Stimulated activated naive B cell treated with anti-CD40 and anti-IgM and Interleukin-4, amounts not matched to agents 10 μg/mL and 1 μg/mL and 100 μg/mL, for 72 hours (primary cell): Measurements from ENCODE around the gene RRP1B.
A peak's percentile ranks its signal among the peaks of the same experiment; 100 is the strongest.

Experiments used
- ATAC-seq, 2 donors: fragments of 150-1000 bp; cut with Tn5 transposase; replicated peaks; 2 replicates each; pipeline ENCODE4 v1.10.0; 2021; ENCODE audit warnings: moderate library complexity in 1 of 2
- DNase-seq: peaks from one replicate; pipeline ENCODE4 v3.0.0; 2021
- H3K27ac Mint-ChIP-seq: one replicate; pipeline ENCODE4 v1.8.0; 2022; ENCODE audit warnings: mild to moderate bottlenecking, mixed read lengths
- H3K27me3 Mint-ChIP-seq, 2 donors: one replicate each; pipeline ENCODE4 v1.8.0; 2022; ENCODE audit warnings: mixed read lengths in 2 of 2
- H3K36me3 Mint-ChIP-seq, 2 donors: one replicate each; pipeline ENCODE4 v1.8.0; 2022; ENCODE audit warnings: mixed read lengths in 2 of 2, mild to moderate bottlenecking in 1 of 2
- H3K4me1 Mint-ChIP-seq, 2 donors: one replicate each; pipeline ENCODE4 v1.8.0; 2022; ENCODE audit warnings: mixed read lengths in 2 of 2, mild to moderate bottlenecking in 1 of 2
- H3K4me3 Mint-ChIP-seq, 2 donors: one replicate each; pipeline ENCODE4 v1.8.0; 2022; ENCODE audit warnings: mild to moderate bottlenecking in 2 of 2, mixed read lengths in 2 of 2, moderate library complexity in 1 of 2
- H3K9me3 Mint-ChIP-seq, 2 donors: one replicate each; pipeline ENCODE4 v1.8.0; 2022; ENCODE audit warnings: mixed read lengths in 2 of 2, mild to moderate bottlenecking in 1 of 2

Gene RRP1B

DNA sequence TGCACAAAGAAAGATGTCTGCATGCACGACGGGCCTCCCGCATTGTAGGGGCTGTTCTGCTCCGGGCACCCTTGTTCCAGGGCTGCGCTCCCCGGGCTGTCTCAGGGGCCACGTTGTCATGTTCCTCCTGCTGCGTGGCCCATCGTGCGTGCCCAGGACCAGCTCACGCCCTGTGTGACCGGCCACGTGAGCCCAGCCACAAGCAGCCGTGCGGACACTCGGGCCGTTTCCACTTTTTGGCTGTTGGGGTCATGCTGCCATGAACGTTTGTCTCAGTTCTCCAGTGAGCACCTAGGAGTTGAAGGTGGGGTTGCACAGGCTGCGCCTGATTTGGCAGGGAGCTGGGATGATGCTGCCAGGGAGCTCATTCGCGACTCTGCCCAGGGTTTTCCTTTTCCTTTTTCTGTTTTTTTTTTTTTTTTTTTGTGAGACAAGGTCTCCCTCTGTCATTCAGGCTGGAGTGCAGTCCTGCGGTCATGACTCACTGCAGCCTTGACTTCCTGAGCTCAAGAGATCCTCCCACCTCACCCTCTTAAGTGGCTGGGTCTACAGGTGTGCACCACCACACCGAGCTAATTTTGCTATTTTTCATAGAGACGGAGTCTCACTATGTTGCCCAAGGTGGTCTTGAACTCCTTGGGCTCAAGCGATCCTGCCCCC lies 77.0 kb downstream of the RRP1B start:
- ATAC-seq (no peak), DNase-seq (no peak)
- H3K9me3 Mint-ChIP-seq = peaks cover 0 to 1% of the 10 kb centered on the region in 2 donors
- H3K4me1 Mint-ChIP-seq = peaks cover 17 to 44% of the 10 kb centered on the region in 2 donors
- no peaks in the 10 kb centered on the region for H3K27me3 Mint-ChIP-seq
- H3K36me3 Mint-ChIP-seq = peaks cover 26 to 44% of the 10 kb centered on the region in 2 donors
- no peak overlapping the region for H3K4me3 Mint-ChIP-seq
- H3K27ac Mint-ChIP-seq = no peak overlapping the region

DNA sequence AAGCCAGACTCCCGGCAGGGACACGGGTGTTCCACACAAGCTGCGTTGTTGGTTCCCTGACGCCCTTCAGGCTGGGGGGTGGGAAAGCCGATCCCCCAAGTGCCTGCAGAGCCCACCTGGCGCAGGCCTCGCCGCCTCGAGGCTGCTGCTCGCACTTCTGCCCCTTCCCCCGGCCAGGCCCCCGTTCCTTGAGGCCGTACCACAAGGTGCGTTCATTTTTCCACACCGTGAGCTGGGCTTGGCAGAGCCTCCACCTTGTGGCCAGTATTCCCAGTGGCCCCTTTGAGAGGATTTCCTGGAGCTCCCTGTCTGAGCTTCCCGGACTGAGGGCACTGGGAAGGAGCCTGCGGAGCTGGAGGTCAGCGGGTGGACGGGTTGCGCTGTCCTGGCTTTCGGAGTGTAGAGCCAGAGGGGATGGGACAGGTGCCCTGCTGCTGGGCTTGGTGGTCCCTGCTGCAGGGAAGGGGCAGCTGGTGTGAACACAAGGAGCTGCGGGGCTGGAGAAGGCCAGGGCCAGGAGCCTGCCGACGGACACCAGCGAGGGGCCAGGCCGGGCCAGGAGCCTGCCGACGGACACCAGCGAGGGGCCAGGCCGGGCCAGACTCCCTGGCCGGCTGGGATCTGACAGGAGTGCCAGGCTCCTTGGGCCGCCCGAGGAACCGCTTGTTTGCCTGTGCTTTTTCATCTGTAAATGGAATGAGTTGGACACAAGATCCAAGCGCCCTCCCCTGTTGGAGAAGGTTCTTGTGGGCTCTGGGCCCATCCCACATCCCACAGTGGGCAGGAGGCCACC lies 78.0 kb downstream of the RRP1B start:
- no peaks in the 10 kb centered on the region for H3K27me3 Mint-ChIP-seq
- peaks cover 13 to 41% of the 10 kb centered on the region in 2 donors for H3K4me1 Mint-ChIP-seq
- peaks cover 0 to 1% of the 10 kb centered on the region in 2 donors for H3K9me3 Mint-ChIP-seq
- no peak overlapping the region for H3K27ac Mint-ChIP-seq
- DNase-seq (no peak), ATAC-seq (no peak)
- peaks cover 26 to 35% of the 10 kb centered on the region in 2 donors for H3K36me3 Mint-ChIP-seq
- no peak overlapping the region for H3K4me3 Mint-ChIP-seq

DNA sequence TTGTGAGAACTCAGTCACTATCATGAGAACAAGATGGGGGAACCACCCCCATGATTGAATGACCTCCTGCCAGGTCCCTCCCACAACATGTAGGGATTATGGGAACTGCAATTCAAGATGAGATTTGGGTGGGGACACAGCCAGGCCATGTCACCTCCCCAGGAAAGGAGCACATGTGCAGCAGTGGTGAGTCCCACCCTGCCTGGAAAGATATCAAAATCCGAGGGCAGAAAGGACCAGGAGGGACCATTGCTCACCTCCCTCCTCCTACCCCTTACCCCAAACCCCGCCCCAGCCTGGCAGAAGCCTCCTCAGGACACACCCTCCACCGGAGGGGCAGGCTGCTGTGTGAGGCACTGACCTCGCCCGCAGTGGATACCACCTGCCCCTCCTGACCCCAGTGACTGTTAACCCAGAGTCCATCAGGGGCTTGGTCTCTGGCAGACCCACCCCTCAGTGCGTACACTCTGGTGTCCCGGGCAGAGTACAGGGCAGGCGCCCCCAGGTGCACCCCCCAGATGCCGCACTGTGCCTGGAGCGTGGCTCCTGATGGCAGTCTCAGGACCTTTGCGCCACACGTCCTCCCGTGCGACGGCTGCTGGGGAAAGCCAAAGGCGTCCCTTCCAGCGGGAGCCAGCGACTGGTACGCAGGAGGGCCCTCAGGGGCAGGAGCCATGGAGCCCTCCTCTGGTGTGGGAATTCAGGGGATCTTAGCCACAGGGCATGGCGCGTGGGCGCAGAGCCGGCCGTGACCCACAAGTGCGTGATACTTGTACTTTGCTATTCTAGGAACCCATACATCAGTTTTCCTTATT lies 80.5 kb downstream of the RRP1B start:
- peak; percentile 36 to 57 for ATAC-seq
- no peaks in the 10 kb centered on the region for H3K27me3 Mint-ChIP-seq

DNA sequence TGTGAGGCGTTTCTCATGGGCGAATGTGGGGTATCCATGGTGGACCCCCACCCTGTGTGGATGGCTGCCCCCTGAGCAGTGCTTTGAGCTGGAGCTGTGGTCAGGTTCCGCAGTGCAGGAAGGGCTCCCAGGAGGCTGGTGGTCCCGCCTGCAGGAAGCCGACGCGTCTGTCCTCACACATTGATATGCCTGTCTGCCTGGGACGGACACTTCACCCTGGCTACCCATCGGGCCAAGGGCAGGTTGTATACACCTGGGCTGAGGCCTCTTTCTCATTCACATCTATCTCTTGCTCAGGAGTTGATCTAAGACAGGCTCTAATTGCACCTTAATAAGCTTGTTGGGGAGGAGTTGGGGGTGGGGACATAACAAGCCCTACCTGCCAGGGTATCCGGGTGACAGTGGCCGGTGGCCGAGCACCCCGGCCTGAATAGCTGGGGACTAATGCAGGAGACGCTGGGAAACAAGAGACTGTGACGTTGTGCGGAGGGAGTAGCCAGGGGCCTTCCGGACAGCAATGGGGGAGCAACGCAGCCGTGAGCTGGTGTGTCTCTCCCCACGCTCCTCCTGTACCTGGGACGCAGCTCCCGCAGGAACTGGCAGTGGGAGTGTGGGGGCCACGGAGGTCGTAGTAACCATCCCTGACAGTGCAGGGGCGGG lies 81.3 kb downstream of the RRP1B start:
- DNase-seq (no peak), ATAC-seq (peak; percentile 61 to 64)
- Mint-ChIP-seq H3K27ac (peak overlapping the region; percentile 81), H3K9me3 (peaks cover 0 to 1% of the 10 kb centered on the region in 2 donors), H3K36me3 (peaks cover 31 to 49% of the 10 kb centered on the region in 2 donors), H3K4me1 (peaks cover 7 to 33% of the 10 kb centered on the region in 2 donors), H3K27me3 (no peaks in the 10 kb centered on the region), H3K4me3 (peak overlapping the region; percentile 62 to 65)

More for the DNA sequence above, 80.5 kb downstream of the RRP1B start:
- peaks cover 0 to 1% of the 10 kb centered on the region in 2 donors for H3K9me3 Mint-ChIP-seq
- no peak for DNase-seq
- H3K27ac Mint-ChIP-seq = no peak overlapping the region
- H3K36me3 Mint-ChIP-seq = peaks cover 27 to 41% of the 10 kb centered on the region in 2 donors
- no peak overlapping the region for H3K4me3 Mint-ChIP-seq
- peaks cover 7 to 33% of the 10 kb centered on the region in 2 donors for H3K4me1 Mint-ChIP-seq

DNA sequence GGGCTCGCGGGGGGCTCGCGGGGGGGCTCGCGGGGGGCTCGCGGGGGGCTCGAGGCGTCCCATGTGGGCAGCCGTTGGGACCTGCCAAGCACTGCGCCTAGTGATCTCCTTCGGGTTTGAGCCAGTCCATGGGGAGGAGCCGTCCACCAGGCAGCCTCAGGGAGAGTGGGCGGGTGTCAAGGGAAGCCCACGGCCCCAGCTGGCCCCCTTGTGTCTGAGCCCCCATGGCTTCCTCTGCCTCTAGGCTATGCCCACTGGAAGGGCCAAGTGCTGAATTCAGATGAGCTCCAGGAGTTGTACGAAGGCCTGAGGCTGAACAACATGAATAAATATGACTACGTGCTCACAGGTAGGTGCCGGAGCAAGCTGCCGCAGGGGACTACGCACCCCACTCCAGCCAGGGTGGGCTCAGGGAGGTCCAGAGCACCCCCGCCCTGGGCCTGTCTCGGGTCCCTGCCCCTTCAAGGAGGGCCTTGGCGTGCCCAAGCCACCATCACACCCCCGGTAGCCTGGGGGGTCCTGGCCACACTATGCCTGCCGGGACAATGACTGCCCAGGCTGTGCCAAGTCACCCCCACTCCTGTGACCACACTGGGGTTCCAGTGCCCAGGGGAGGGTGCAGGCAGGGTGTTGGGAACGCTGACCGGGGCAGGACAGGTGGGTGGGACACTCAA lies 82.2 kb downstream of the RRP1B start:
- Mint-ChIP-seq H3K4me3 (no peak overlapping the region), H3K9me3 (peaks cover 0 to 1% of the 10 kb centered on the region in 2 donors), H3K36me3 (peaks cover 35 to 49% of the 10 kb centered on the region in 2 donors), H3K27ac (no peak overlapping the region), H3K4me1 (peaks cover 7 to 23% of the 10 kb centered on the region in 2 donors), H3K27me3 (no peaks in the 10 kb centered on the region)
- ATAC-seq (no peak), DNase-seq (no peak)

DNA sequence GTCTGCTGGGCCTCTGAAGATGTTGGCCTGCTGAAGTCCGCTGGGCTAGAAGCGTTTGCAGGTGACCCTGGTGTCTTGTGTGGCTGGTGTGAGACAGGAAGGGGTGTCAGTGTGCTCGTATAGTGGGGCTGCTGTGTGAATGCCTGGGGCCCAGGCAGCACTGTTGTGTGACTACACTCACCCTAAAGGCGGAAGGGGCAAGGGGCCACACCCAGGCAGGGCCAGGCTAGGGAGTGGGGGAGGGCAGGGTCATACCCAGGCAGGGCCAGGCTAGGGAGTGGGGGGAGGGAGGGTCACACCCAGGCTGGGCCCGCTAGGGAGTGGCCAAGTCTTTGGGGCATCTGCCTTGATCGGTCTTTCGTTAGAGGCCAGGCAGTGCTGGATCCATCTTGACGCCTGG lies 84.6 kb downstream of the RRP1B start:
- no peak overlapping the region for H3K27ac Mint-ChIP-seq
- no peaks in the 10 kb centered on the region for H3K27me3 Mint-ChIP-seq
- peaks cover 43 to 54% of the 10 kb centered on the region in 2 donors for H3K36me3 Mint-ChIP-seq
- peaks cover 7 to 17% of the 10 kb centered on the region in 2 donors for H3K4me1 Mint-ChIP-seq
- H3K9me3 Mint-ChIP-seq = peaks cover 0 to 1% of the 10 kb centered on the region in 2 donors
- DNase-seq (no peak), ATAC-seq (no peak)
- H3K4me3 Mint-ChIP-seq = no peak overlapping the region

DNA sequence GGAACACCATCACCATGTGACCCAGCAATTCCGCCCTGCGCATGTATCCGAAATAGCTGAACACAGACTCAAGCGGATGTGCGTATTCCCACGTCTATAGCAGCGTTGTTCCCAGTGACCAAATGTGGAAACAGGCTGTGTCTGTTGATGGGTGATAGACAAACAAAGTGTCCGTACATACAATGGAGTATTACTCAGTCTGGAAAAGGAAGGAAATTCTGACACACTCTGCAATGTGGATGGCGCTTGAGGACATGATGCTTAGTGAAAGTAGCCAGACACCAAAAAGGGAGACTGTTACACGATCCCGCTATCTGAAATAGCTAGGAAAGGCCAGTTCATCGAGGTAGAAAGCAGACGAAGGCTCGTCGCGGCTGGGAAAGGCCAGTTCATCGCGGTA lies 85.4 kb downstream of the RRP1B start:
- no peak overlapping the region for H3K27ac Mint-ChIP-seq
- H3K4me3 Mint-ChIP-seq = no peak overlapping the region
- ATAC-seq = no peak
- peaks cover 5 to 11% of the 10 kb centered on the region in 2 donors for H3K4me1 Mint-ChIP-seq
- H3K36me3 Mint-ChIP-seq = peaks cover 42 to 51% of the 10 kb centered on the region in 2 donors
- no peaks in the 10 kb centered on the region for H3K9me3 Mint-ChIP-seq
- no peaks in the 10 kb centered on the region for H3K27me3 Mint-ChIP-seq
- DNase-seq = no peak
